Caco-2 (cell line): ENCODE results near the gene FTMT. TPM values are rescaled to one million over a fixed set of nuclear protein-coding genes. Genes with fewer than 3 reads are reported as not detected.
A peak's percentile ranks its signal among the peaks of the same experiment; 100 is the strongest.

Experiments used
- BruUV-seq: library from RNA; stranded (reverse); fragments of 400-500 nt; replicated peaks from 2 replicates; lab custom pipeline; 2021; lab: Mats Ljungman, UMichigan
- CTCF ChIA-PET: fragments of 300-600 bp; sonication (Branson Sonifier 250); formaldehyde crosslinking; loops from one replicate; lab custom pipeline; 2022; ENCODE audit warnings: antibody characterized with exemption; lab: Charles Lee
- POLR2A ChIA-PET: fragments of 300-600 bp; sonication (Branson Sonifier 250); formaldehyde crosslinking; loops from one replicate; lab custom pipeline; 2022; ENCODE audit warnings: antibody characterized with exemption; lab: Charles Lee
- DNase-seq, 2 experiments: peaks; one replicate each; pipeline versions ENCODE4 v3.0.0 to v3.0.0-alpha.2; 2020 to 2022
- H3K27me3 ChIP-seq: replicated peaks from 2 replicates; pipeline ENCODE4 v1.6.0; 2011; ENCODE audit warnings: low read length; ENCODE audit not compliant: control insufficient read depth, insufficient read depth
- H3K36me3 ChIP-seq: 2 replicates; pipeline ENCODE4 v1.5.1; 2011; ENCODE audit warnings: low read length; ENCODE audit not compliant: control insufficient read depth, insufficient read depth
- H3K4me1 ChIP-seq: fragments of 250-450 bp; sonication (Bioruptor Pico); 2 replicates; pipeline ENCODE4 v1.5.1; 2020; ENCODE audit warnings: mild to moderate bottlenecking
- H3K4me3 ChIP-seq: 2 replicates; pipeline ENCODE4 v1.5.1; 2011; ENCODE audit warnings: low read depth, mild to moderate bottlenecking, control low read depth, low read length
- H3K9me3 ChIP-seq: fragments of 250-450 bp; sonication (Bioruptor Pico); 2 replicates; pipeline ENCODE4 v1.5.1; 2020; ENCODE audit warnings: mild to moderate bottlenecking, moderate library complexity
- H3K27ac Mint-ChIP-seq: one replicate; pipeline ENCODE4 v1.8.0; 2022; ENCODE audit warnings: mixed read lengths; ENCODE audit not compliant: unreplicated experiment
- H3K27me3 Mint-ChIP-seq: one replicate; pipeline ENCODE4 v1.8.0; 2022; ENCODE audit warnings: mixed read lengths; ENCODE audit not compliant: insufficient read depth, unreplicated experiment
- H3K36me3 Mint-ChIP-seq: one replicate; pipeline ENCODE4 v1.8.0; 2022; ENCODE audit warnings: mild to moderate bottlenecking, mixed read lengths; ENCODE audit not compliant: insufficient read depth, unreplicated experiment
- H3K4me1 Mint-ChIP-seq: one replicate; pipeline ENCODE4 v1.8.0; 2022; ENCODE audit warnings: low read depth, mixed read lengths; ENCODE audit not compliant: unreplicated experiment
- H3K4me3 Mint-ChIP-seq: one replicate; pipeline ENCODE4 v1.8.0; 2022; ENCODE audit warnings: mild to moderate bottlenecking, moderate library complexity, mixed read lengths; ENCODE audit not compliant: unreplicated experiment
- H3K9me3 Mint-ChIP-seq: one replicate; pipeline ENCODE4 v1.8.0; 2022; ENCODE audit warnings: mixed read lengths; ENCODE audit not compliant: unreplicated experiment
- CTCF ChIP-seq, 2 experiments: fragments of 200-600 bp in 1 of 2; IDR thresholded peaks; 1 replicate in 1 of 2; 2 replicates in 1 of 2; pipeline versions ENCODE4 v1.5.1 to v1.8.0; 2011 to 2022; ENCODE audit warnings: antibody characterized with exemption in 1 of 2, control low read depth in 1 of 2, inconsistent platforms in 1 of 2, low read depth in 1 of 2, low read length in 1 of 2, mild to moderate bottlenecking in 1 of 2, moderate library complexity in 1 of 2; ENCODE audit not compliant: insufficient read depth in 1 of 2, severe bottlenecking in 1 of 2, unreplicated experiment in 1 of 2
- intact Hi-C: fragments of 100-400 bp; cut with micrococcal nuclease; formaldehyde crosslinking; loops from one replicate; pipeline ENCODE4 v1.10.0; 2022; ENCODE audit not compliant: unreplicated experiment
- total RNA-seq: library from RNA; stranded (reverse); gene quantifications from 2 replicates; pipeline ENCODE4 v1.2.3, GENCODE V29; 2022

FTMT gene
- total RNA-seq, 1 experiment from 2014 or later: not detected

DNA sequence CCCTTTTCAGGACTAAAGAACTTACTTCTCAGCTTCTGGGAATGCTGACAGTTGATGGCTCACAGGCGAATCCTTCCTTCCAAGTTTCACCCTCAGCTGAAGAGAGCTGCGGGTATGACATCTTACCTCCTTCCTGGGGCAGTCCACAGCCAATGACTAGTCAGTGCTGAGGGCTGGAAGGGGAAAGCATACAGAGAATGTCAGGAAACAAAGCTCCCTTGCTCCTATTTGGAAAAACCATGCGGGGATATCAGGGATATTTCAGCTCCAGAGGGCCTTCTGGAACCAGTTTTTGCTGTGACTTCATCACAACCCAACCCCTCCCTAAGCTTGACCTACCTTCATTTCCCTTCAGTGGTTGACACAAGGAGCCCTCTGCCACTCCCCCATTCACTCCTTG, 15.7 kb downstream of the FTMT start:
- no peaks in the 10 kb centered on the region for H3K4me1 ChIP-seq
- Mint-ChIP-seq H3K27ac (no peak overlapping the region), H3K36me3 (no peaks in the 10 kb centered on the region), H3K27me3 (no peaks in the 10 kb centered on the region), H3K4me1 (no peaks in the 10 kb centered on the region), H3K9me3 (no peaks in the 10 kb centered on the region), H3K4me3 (no peak overlapping the region)
- DNase-seq: no peak
- TF ChIP-seq CTCF (IDR thresholded peaks at IDR 0.05; ENCODE audit: insufficient read depth in 1 of 2, low read depth in 1 of 2, low read length in 1 of 2, severe bottlenecking in 1 of 2, unreplicated experiment in 1 of 2): no peak
- no peaks in the 10 kb centered on the region for H3K27me3 ChIP-seq
- H3K4me3 ChIP-seq: no peak overlapping the region
- H3K9me3 ChIP-seq: no peaks in the 10 kb centered on the region
- H3K36me3 ChIP-seq: no peaks in the 10 kb centered on the region
- ChIA-PET CTCF (no interaction called here), POLR2A (no interaction called here)
- BruUV-seq: no TSS peak
- intact Hi-C loops: no loop called here

- H3K4me3 Mint-ChIP-seq: no peak overlapping the region
- ChIA-PET POLR2A (no interaction called here), CTCF (no interaction called here)
- Histone ChIP-seq H3K36me3 (no peaks in the 10 kb centered on the region), H3K9me3 (no peaks in the 10 kb centered on the region), H3K4me1 (no peaks in the 10 kb centered on the region), H3K27me3 (no peaks in the 10 kb centered on the region), H3K4me3 (no peak overlapping the region)
- no peaks in the 10 kb centered on the region for H3K4me1 Mint-ChIP-seq
- H3K27ac Mint-ChIP-seq: no peak overlapping the region
- intact Hi-C loops: loop anchor here (1.0 to 10.0 kb wide), 2 partner anchors 204 to 240 kb away; partner anchors contain the start of gene LOX
- no peaks in the 10 kb centered on the region for H3K27me3 Mint-ChIP-seq
- no TSS peak for BruUV-seq
- DNase-seq: peak in 1 of 2 experiments; percentile 8
- TF ChIP-seq CTCF (IDR thresholded peaks at IDR 0.05; ENCODE audit: insufficient read depth in 1 of 2, low read depth in 1 of 2, low read length in 1 of 2, severe bottlenecking in 1 of 2, unreplicated experiment in 1 of 2): peak; percentile 17 to 21
- H3K9me3 Mint-ChIP-seq: no peaks in the 10 kb centered on the region
- H3K36me3 Mint-ChIP-seq: no peaks in the 10 kb centered on the region
Observed at GRCh38 chr5:121870489-121870888, 18.8 kb downstream of the FTMT start.

DNA sequence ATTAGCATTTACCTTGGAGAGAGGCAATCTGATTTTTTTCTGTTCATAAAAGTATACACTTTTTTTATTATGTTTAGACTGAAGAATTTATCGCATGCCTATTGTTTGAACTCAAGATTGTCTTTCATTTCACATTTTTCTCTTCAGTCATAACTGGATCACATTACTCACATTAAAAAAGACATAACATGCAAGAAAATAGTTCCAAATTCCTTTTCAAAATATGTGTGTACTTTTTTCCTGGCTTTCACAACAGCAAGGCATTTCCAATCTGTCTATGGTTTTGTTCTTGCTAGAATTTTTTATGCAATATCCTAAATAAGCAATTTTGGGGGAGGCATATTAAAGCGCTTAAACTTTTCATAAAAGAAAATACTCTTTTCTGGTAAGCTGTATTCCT, 21.2 kb downstream of the FTMT start:
- TF ChIP-seq CTCF (IDR thresholded peaks at IDR 0.05; ENCODE audit: insufficient read depth in 1 of 2, low read depth in 1 of 2, low read length in 1 of 2, severe bottlenecking in 1 of 2, unreplicated experiment in 1 of 2): no peak
- Histone ChIP-seq H3K4me1 (peaks cover 2% of the 10 kb centered on the region; the same call in 1 of the 2 replicates), H3K27me3 (no peaks in the 10 kb centered on the region), H3K9me3 (peaks cover 6% of the 10 kb centered on the region; the same call in 1 of the 2 replicates), H3K36me3 (no peaks in the 10 kb centered on the region), H3K4me3 (no peak overlapping the region)
- POLR2A ChIA-PET: no interaction called here
- no peaks in the 10 kb centered on the region for H3K4me1 Mint-ChIP-seq
- intact Hi-C loops: loop anchor here (10.0 kb wide), 1 partner anchor 202 kb away; the partner anchor contains the start of gene LOX
- no peaks in the 10 kb centered on the region for H3K36me3 Mint-ChIP-seq
- no peak overlapping the region for H3K27ac Mint-ChIP-seq
- no TSS peak for BruUV-seq
- no peak for DNase-seq
- CTCF ChIA-PET: interaction anchor here (1.1 kb wide), 1 partner anchor 17 kb away, joined by 4 read pairs; no protein-coding TSS in a partner anchor
- H3K9me3 Mint-ChIP-seq: no peaks in the 10 kb centered on the region
- no peaks in the 10 kb centered on the region for H3K27me3 Mint-ChIP-seq
- no peak overlapping the region for H3K4me3 Mint-ChIP-seq
